Stimulated activated CD8-positive, alpha-beta memory T cell treated with anti-CD3 and anti-CD28 coated beads, Interleukin-2, amount 100 ng/mL, for 48 hours (primary cell): ENCODE measurements around the gene OR56B4.
"Not testable (repeated sequence)": the region's sequence is repeated elsewhere in the genome, so short reads cannot be mapped to it uniquely, and the experiment has no call there.

Source experiments
- DNase-seq, 2 donors: peaks; one replicate each; pipeline ENCODE4 v3.0.0-alpha.2; 2020; ENCODE audit warnings: low read depth in 2 of 2

OR56B4 gene

GRCh38 chr11:6107384-6107783 lies at the start of gene OR56B4:
TSS of gene OR56B4 (plus strand) at chr11:6107684. CDS start at chr11:6107779, 95 bp downstream.
- DNase-seq: not testable (repeated sequence)

GRCh38 chr11:6061475-6061874 lies 46.0 kb upstream of the OR56B4 start:
- no peak for DNase-seq

- DNase-seq: no peak
These were observed 44.7 kb upstream of the OR56B4 start for GRCh38 chr11:6062691-6063358.

- DNase-seq: no peak
These were observed 40.0 kb upstream of the OR56B4 start for GRCh38 chr11:6067502-6067901.

GRCh38 chr11:6076443-6076842 lies 31.0 kb upstream of the OR56B4 start:
- DNase-seq: not testable (repeated sequence)

GRCh38 chr11:6077723-6078122 lies 29.8 kb upstream of the OR56B4 start:
- no peak for DNase-seq

GRCh38 chr11:6079463-6079862 lies 28.0 kb upstream of the OR56B4 start:
- no peak for DNase-seq

GRCh38 chr11:6083129-6083528 lies 24.4 kb upstream of the OR56B4 start:
- DNase-seq: no peak

- DNase-seq: no peak
These were observed 22.9 kb upstream of the OR56B4 start for GRCh38 chr11:6084587-6084986.

GRCh38 chr11:6094186-6094585 lies 13.3 kb upstream of the OR56B4 start:
- DNase-seq: no peak

GRCh38 chr11:6095798-6096197 lies 11.7 kb upstream of the OR56B4 start:
- no peak for DNase-seq

GRCh38 chr11:6096417-6096816 lies 11.1 kb upstream of the OR56B4 start:
- no peak for DNase-seq

- no peak for DNase-seq
These were observed 7.9 kb upstream of the OR56B4 start for GRCh38 chr11:6099577-6099976.

- no peak for DNase-seq
These were observed 2.5 kb downstream of the OR56B4 start for GRCh38 chr11:6110011-6110410.

GRCh38 chr11:6111673-6112072 lies 4.2 kb downstream of the OR56B4 start:
- no peak for DNase-seq

GRCh38 chr11:6116638-6117037 lies 9.2 kb downstream of the OR56B4 start:
- DNase-seq: no peak

GRCh38 chr11:6124245-6124644 lies 16.8 kb downstream of the OR56B4 start:
- DNase-seq: no peak

- no peak for DNase-seq
These were observed 20.4 kb downstream of the OR56B4 start for GRCh38 chr11:6127881-6128280.

GRCh38 chr11:6129011-6129410 lies 21.5 kb downstream of the OR56B4 start:
- DNase-seq: no peak

GRCh38 chr11:6129635-6130034 lies 22.2 kb downstream of the OR56B4 start:
- DNase-seq: no peak

- no peak for DNase-seq
These were observed 24.9 kb downstream of the OR56B4 start for GRCh38 chr11:6132431-6132830.

- not testable (repeated sequence) for DNase-seq
These were observed 28.5 kb downstream of the OR56B4 start for GRCh38 chr11:6135936-6136335.

- DNase-seq: no peak
These were observed 35.5 kb downstream of the OR56B4 start for GRCh38 chr11:6142936-6143335.

- not testable (repeated sequence) for DNase-seq
These were observed 36.3 kb downstream of the OR56B4 start for GRCh38 chr11:6143737-6144136.
